ENCODE measurements around the gene DDHD1. TPM values are rescaled to one million over a fixed set of nuclear protein-coding genes. Genes with fewer than 3 reads are reported as not detected.

DDHD1 gene
- total RNA-seq, 1 experiment from 2014 or later: 10.6 TPM

DNA sequence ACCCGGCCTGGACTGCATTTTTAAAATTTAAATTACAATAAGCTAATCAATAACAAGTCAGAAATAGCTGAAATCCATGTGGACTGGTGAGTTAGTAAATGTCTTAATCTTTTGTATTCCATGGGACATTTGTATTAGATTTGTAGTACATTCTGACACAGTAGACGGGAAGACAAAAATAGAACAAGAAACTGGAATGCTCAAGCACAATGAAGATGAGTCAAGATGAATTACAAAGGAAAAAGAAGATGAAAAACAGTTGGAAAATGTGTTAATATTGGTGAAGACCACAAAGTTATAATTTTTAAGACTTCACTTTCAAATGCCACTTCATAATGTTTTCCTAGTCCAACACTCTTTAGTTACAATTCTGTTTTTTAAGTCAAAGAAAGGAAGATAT lies 104.5 kb downstream of the DDHD1 start:
- Histone ChIP-seq H3K4me1 (ENCODE audit: insufficient read depth, low read length) (peaks cover 11% of the 10 kb centered on the region), H3K4me3 (ENCODE audit: low read length) (no peak overlapping the region), H3K27ac (ENCODE audit: low read length) (no peak overlapping the region), H3K9me3 (ENCODE audit: low read length) (no peaks in the 10 kb centered on the region), H2AFZ (ENCODE audit: low read length) (no peak overlapping the region), H4K20me1 (ENCODE audit: low read length) (no peaks in the 10 kb centered on the region), H3K27me3 (ENCODE audit: low read length) (no peaks in the 10 kb centered on the region), H3K9ac (ENCODE audit: low read length) (no peak overlapping the region), H3F3A (ENCODE audit: low read length, unreplicated experiment) (no peaks in the 10 kb centered on the region), H3K36me3 (ENCODE audit: low read depth, low read length) (0 out of 2 replicates have a peak, but pooled peaks cover 3% of the 10 kb centered on the region), H3K9me2 (replicated peaks; ENCODE audit: low read length) (no peaks in the 10 kb centered on the region), H3K79me2 (ENCODE audit: low read length) (no peaks in the 10 kb centered on the region), H3K4me2 (ENCODE audit: low read length) (no peak overlapping the region)
- ATAC-seq (no peak), DNase-seq (no peak)
- no peak for TF ChIP-seq EZH2 (IDR thresholded peaks at IDR 0.05; ENCODE audit: low read length, unreplicated experiment)
- no peak for TF ChIP-seq CTCF (conservative IDR thresholded peaks at IDR 0.05; ENCODE audit: low read depth, low read length)
- no peak for TF ChIP-seq EZH2phosphoT487 (IDR thresholded peaks at IDR 0.05; ENCODE audit: borderline replicate concordance, low read length)
- BruUV-seq (replicated peaks): no TSS peak
- ChIA-PET POLR2A (ENCODE audit: unreplicated experiment) (no interaction called here), CTCF (no interaction called here)
- intact Hi-C loops (cut with micrococcal nuclease): no loop called here

- 0 out of 2 replicates have a peak, but pooled peaks cover 3% of the 10 kb centered on the region for H3K36me3 ChIP-seq (ENCODE audit: low read depth, low read length)
- H3K27me3 ChIP-seq (ENCODE audit: low read length): no peaks in the 10 kb centered on the region
- intact Hi-C loops (cut with micrococcal nuclease): no loop called here
- H3F3A ChIP-seq (ENCODE audit: low read length, unreplicated experiment): no peaks in the 10 kb centered on the region
- no TSS peak for BruUV-seq (replicated peaks)
- ChIA-PET CTCF (no interaction called here), POLR2A (ENCODE audit: unreplicated experiment) (no interaction called here)
- no peaks in the 10 kb centered on the region for H3K9me3 ChIP-seq (ENCODE audit: low read length)
- H3K79me2 ChIP-seq (ENCODE audit: low read length): no peaks in the 10 kb centered on the region
- H2AFZ ChIP-seq (ENCODE audit: low read length): no peak overlapping the region
- no peak overlapping the region for H3K4me3 ChIP-seq (ENCODE audit: low read length)
- ATAC-seq (peak; percentile 10; the same call in 1 of the 2 replicates), DNase-seq (no peak)
- no peaks in the 10 kb centered on the region for H3K9me2 ChIP-seq (replicated peaks; ENCODE audit: low read length)
- H3K9ac ChIP-seq (ENCODE audit: low read length): no peak overlapping the region
- no peak for TF ChIP-seq CTCF (conservative IDR thresholded peaks at IDR 0.05; ENCODE audit: low read depth, low read length)
- TF ChIP-seq EZH2 (IDR thresholded peaks at IDR 0.05; ENCODE audit: low read length, unreplicated experiment): no peak
- TF ChIP-seq EZH2phosphoT487 (IDR thresholded peaks at IDR 0.05; ENCODE audit: borderline replicate concordance, low read length): no peak
- no peaks in the 10 kb centered on the region for H4K20me1 ChIP-seq (ENCODE audit: low read length)
- no peak overlapping the region for H3K27ac ChIP-seq (ENCODE audit: low read length)
- no peak overlapping the region for H3K4me2 ChIP-seq (ENCODE audit: low read length)
- H3K4me1 ChIP-seq (ENCODE audit: insufficient read depth, low read length): peaks cover 11% of the 10 kb centered on the region
Observed at GRCh38 chr14:53047307-53048069, 105.6 kb downstream of the DDHD1 start.

DNA sequence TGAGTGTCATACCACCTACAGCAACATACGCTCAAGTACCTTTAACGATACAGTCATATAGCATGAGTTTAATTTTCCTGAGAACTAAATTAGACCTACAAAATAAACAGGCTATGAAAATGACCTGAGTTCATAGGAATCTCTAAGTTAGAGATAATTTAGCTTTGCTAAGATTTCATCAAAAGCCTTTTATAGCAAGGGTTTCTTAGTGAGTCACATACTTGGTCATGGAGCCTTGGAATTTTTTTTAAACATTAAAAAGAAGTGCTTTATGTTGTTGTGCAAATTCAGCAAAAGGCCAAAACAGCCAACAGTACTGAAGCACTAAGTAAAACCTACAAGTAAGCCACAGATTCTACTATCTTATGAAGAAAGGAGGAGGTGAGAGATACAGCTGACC lies 108.6 kb downstream of the DDHD1 start:
- intact Hi-C loops (cut with micrococcal nuclease): no loop called here
- POLR2A ChIA-PET (ENCODE audit: unreplicated experiment): interaction anchor here (0.6 kb wide), 1 partner anchor 242 kb away, joined by 3 read pairs; no protein-coding TSS in a partner anchor
- DNase-seq: peak; percentile 69
- Histone ChIP-seq H3K27me3 (ENCODE audit: low read length) (no peaks in the 10 kb centered on the region), H3K4me2 (ENCODE audit: low read length) (peak overlapping the region; percentile 33), H3K79me2 (ENCODE audit: low read length) (no peaks in the 10 kb centered on the region), H3K4me3 (ENCODE audit: low read length) (no peak overlapping the region), H4K20me1 (ENCODE audit: low read length) (no peaks in the 10 kb centered on the region), H3K36me3 (ENCODE audit: low read depth, low read length) (0 out of 2 replicates have a peak, but pooled peaks cover 3% of the 10 kb centered on the region), H2AFZ (ENCODE audit: low read length) (no peak overlapping the region), H3F3A (ENCODE audit: low read length, unreplicated experiment) (no peaks in the 10 kb centered on the region), H3K27ac (ENCODE audit: low read length) (peak overlapping the region; percentile 53), H3K9me2 (replicated peaks; ENCODE audit: low read length) (no peaks in the 10 kb centered on the region), H3K4me1 (ENCODE audit: insufficient read depth, low read length) (peaks cover 11% of the 10 kb centered on the region), H3K9ac (ENCODE audit: low read length) (no peak overlapping the region), H3K9me3 (ENCODE audit: low read length) (no peaks in the 10 kb centered on the region)
- ATAC-seq: peak; percentile 88
- TF ChIP-seq CTCF (conservative IDR thresholded peaks at IDR 0.05; ENCODE audit: low read depth, low read length): no peak
- no peak for TF ChIP-seq EZH2phosphoT487 (IDR thresholded peaks at IDR 0.05; ENCODE audit: borderline replicate concordance, low read length)
- TF ChIP-seq EZH2 (IDR thresholded peaks at IDR 0.05; ENCODE audit: low read length, unreplicated experiment): no peak
- no TSS peak for BruUV-seq (replicated peaks)
- CTCF ChIA-PET: interaction anchor here (0.6 kb wide), 1 partner anchor 10 kb away, joined by 4 read pairs; no protein-coding TSS in a partner anchor
